Activated naive CD8-positive, alpha-beta T cell treated with anti-CD3 and anti-CD28 coated beads for 36 hours (primary cell): ENCODE results near the gene ETV6. TPM values are rescaled to one million over a fixed set of nuclear protein-coding genes. Genes with fewer than 3 reads are reported as not detected.

ENCODE experiments used
- DNase-seq: peaks from one replicate; pipeline ENCODE4 v3.0.0; 2021
- H3K27ac Mint-ChIP-seq: one replicate; pipeline ENCODE4 v1.8.0; 2022; ENCODE audit warnings: mild to moderate bottlenecking, moderate library complexity, mixed read lengths
- H3K27me3 Mint-ChIP-seq: one replicate; pipeline ENCODE4 v1.8.0; 2022; ENCODE audit warnings: mild to moderate bottlenecking, mixed read lengths
- H3K36me3 Mint-ChIP-seq: one replicate; pipeline ENCODE4 v1.8.0; 2021; ENCODE audit warnings: mild to moderate bottlenecking, mixed read lengths
- H3K4me1 Mint-ChIP-seq: one replicate; pipeline ENCODE4 v1.8.0; 2021; ENCODE audit warnings: mixed read lengths
- H3K4me3 Mint-ChIP-seq: one replicate; pipeline ENCODE4 v1.8.0; 2022; ENCODE audit warnings: mild to moderate bottlenecking, moderate library complexity, mixed read lengths
- H3K9me3 Mint-ChIP-seq: one replicate; pipeline ENCODE4 v1.8.0; 2022; ENCODE audit warnings: mixed read lengths
- total RNA-seq, 2 experiments: library from RNA; stranded (reverse); gene quantifications; one replicate each; pipeline ENCODE4 v1.2.3, GENCODE V29; 2021

ETV6 gene
- total RNA-seq, 2 experiments from 2014 or later = 21.6 to 23.7 TPM

DNA sequence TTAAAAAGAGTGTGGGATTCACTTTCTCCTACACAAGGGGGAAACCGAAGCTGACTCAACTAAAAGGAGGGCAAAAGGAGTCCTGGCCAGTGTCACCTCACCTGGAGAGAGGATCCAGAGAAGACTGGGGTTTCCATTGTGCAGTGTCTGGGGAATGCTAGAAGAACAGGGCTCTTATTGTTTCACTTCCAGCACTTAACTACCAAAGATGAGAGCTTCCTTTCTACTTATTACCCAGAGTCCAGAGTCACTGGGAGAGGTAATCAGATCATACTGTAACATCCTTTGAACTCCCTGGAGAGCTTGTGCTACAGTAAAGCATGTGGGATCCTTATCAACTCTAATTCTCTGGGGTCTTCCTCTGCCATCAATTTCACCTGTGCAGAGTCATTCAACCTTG is 272.9 kb downstream of the ETV6 start:
- H3K4me1 Mint-ChIP-seq = peaks cover 2% of the 10 kb centered on the region
- no peaks in the 10 kb centered on the region for H3K9me3 Mint-ChIP-seq
- no peaks in the 10 kb centered on the region for H3K36me3 Mint-ChIP-seq
- no peak for DNase-seq
- H3K27me3 Mint-ChIP-seq = no peaks in the 10 kb centered on the region
- H3K4me3 Mint-ChIP-seq = no peak overlapping the region
- no peak overlapping the region for H3K27ac Mint-ChIP-seq

DNA sequence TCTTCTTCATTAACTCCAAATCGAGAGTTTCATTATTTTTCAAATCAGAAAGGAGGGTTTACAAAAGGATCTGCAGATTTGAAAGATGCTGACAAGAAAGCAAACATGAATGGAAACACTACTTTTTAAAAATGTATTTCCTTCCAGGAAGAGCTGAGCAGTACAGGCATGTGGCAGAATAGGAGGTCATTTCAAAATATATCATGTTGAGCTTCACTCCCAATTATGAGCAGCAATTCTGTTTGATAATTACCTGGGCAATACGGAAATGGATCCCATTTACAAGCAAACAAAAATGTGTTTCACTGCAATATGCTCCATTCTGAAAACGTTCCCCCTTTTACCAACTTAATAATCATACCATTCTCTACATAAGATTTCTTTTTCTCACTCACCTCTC is 273.6 kb downstream of the ETV6 start:
- Mint-ChIP-seq H3K9me3 (no peaks in the 10 kb centered on the region), H3K4me3 (no peak overlapping the region), H3K4me1 (peaks cover 2% of the 10 kb centered on the region), H3K27ac (no peak overlapping the region), H3K27me3 (no peaks in the 10 kb centered on the region), H3K36me3 (no peaks in the 10 kb centered on the region)
- no peak for DNase-seq

DNA sequence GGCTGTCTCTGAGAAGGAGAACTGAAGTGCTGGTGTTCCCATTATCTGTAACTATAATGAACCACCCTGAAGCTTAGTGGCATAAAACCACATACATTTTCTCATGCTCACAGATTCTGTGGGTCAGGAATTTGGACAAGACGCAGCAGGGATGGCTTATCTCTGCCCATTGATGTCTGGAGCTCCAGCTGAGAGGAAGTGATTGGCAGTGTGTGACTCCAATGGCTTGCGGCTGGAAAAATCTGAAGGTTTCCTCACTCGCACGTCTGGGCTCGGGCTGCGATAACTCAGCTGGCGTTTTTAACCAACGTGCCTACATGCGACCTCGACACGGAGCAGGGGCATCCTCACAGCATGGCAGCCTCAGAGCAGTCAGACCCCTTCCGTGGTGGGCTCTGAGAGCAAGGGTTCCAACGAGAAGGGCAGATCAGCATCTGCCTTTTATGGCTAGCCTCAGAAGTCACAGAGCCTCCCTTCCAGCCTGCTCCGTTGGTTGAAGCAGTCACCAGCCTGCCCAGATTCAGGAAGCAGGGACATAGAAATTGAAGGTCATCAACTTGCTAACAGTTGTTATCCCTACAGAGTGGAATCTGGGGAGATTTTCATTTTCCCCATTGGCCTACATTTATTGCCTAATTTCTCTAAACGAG is 277.9 kb downstream of the ETV6 start:
- no peak overlapping the region for H3K27ac Mint-ChIP-seq
- no peaks in the 10 kb centered on the region for H3K9me3 Mint-ChIP-seq
- H3K27me3 Mint-ChIP-seq = peaks cover 4% of the 10 kb centered on the region
- no peak overlapping the region for H3K4me3 Mint-ChIP-seq
- no peaks in the 10 kb centered on the region for H3K36me3 Mint-ChIP-seq
- no peak for DNase-seq
- peaks cover 2% of the 10 kb centered on the region for H3K4me1 Mint-ChIP-seq

DNA sequence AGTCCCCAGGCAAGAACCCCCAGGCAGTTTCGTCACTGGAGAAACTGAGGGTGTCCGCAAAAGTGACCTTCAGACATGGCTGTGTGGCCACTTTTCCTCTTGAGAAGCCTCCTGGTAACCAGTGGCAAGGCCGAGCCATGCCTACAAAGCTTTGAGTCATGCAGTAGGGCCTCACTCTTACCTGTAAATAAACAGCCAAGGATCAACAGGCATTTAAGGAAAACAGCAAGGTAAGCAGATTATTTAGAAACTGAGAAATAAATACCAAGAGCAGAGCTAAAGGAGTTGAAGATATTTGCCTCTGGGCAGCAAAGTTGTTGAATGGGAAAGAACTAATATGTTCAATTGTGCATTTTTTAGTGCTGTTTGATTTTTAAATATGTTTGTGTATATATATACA is 280.2 kb downstream of the ETV6 start:
- Mint-ChIP-seq H3K9me3 (no peaks in the 10 kb centered on the region), H3K36me3 (no peaks in the 10 kb centered on the region), H3K4me1 (no peaks in the 10 kb centered on the region), H3K27me3 (peaks cover 4% of the 10 kb centered on the region), H3K27ac (no peak overlapping the region), H3K4me3 (no peak overlapping the region)
- no peak for DNase-seq

DNA sequence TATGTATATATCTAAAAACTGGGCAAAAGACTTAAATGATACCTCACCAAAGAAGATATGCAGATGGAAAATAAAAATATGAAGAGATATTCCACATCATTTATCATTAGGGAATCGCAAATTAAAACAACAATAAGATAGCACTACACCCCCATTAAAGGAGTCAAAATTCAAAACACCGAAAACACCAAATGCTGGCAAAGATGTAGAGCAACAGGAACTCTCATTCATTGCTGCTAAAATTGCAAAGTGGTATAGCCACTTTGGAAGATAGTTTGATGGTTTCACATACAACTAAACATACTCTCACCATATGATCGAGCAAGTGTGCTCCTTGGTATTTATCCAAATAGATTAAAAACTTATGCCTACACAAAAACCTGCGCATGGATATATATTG is 289.7 kb downstream of the ETV6 start:
- H3K36me3 Mint-ChIP-seq = no peaks in the 10 kb centered on the region
- no peaks in the 10 kb centered on the region for H3K27me3 Mint-ChIP-seq

DNA sequence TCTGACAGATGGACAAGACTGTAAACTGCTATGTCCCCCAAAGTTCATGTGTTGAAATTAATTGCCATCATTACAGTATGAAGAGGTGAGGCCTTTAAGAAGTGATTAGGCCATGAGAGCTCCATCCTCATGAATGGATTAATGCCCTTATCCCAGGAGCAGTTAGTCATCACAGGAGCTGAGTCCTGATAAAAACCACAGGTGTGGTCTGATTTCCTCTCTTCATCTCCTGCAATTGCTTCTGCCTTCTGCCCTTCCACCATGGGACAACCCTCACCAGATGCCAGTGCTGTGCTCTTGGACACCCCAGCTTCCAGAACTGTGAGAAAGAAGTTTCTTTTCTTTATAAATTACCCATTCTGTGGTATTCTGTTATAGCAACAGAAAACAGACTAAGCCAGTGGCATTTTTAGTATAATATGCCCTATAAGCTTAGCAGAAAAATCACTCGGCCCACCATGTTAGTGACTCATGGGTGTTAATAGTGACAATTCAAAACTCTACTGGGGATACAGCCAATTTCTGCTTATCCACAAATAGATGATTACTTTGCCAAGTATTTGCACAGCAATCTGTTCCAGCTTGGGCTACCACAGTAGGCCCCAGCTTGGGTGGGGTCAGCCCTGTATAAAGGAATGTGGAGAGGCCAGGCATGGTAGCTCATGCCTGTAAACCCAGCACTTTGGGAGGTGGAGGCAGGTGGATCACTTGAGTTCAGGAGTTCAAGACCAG is 292.3 kb downstream of the ETV6 start:
- Mint-ChIP-seq H3K27ac (no peak overlapping the region), H3K4me1 (no peaks in the 10 kb centered on the region), H3K4me3 (no peak overlapping the region), H3K27me3 (no peaks in the 10 kb centered on the region), H3K9me3 (peaks cover 2% of the 10 kb centered on the region), H3K36me3 (no peaks in the 10 kb centered on the region)
- DNase-seq = no peak

More for the DNA sequence above, 289.7 kb downstream of the ETV6 start:
- Mint-ChIP-seq H3K27ac (no peak overlapping the region), H3K9me3 (peaks cover 2% of the 10 kb centered on the region), H3K4me1 (no peaks in the 10 kb centered on the region), H3K4me3 (no peak overlapping the region)
- no peak for DNase-seq

DNA sequence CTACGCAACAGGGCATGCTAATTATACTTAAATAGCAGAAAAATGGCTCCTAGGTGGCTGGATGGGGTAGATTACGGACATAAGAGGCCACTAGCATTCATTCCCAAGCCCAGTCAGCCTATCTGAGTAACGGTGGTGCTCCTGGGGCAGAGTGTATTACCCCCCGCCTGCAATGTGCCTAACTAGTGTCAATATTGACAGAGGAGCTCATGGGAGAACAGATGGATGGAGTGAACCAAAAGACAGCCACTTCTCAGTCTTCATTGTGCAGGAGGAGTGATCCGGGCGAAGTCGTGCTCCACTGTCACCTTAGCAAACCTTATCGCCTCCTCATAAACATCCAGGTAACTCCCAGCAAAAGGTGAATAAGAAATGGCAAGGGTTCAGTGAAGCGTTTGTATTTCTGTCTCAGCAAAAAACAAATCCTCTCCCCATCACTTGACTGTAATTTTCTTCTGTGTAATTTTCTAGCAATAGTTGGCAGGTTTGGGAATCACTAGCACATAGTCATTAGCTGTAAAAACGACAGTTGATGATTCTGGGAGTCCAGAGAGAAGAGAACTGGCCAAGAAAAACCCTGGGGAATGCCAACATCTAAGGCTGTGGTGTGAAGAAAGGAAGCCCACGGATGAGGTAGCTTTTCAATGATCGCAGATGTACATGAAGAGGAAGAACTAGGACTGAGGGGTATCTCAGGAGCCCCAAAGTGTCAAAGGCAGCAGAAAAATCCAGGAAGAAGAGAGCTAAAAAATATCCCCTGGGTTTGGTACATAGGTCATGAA is 294.6 kb downstream of the ETV6 start:
- no peak overlapping the region for H3K4me3 Mint-ChIP-seq
- H3K4me1 Mint-ChIP-seq = peaks cover 3% of the 10 kb centered on the region
- peaks cover 3% of the 10 kb centered on the region for H3K27me3 Mint-ChIP-seq
- H3K36me3 Mint-ChIP-seq = no peaks in the 10 kb centered on the region
- DNase-seq = no peak
- no peak overlapping the region for H3K27ac Mint-ChIP-seq
- H3K9me3 Mint-ChIP-seq = no peaks in the 10 kb centered on the region
